ENCODE measurements around the gene HOXC10. TPM values are rescaled to one million over a fixed set of nuclear protein-coding genes. Genes with fewer than 3 reads are reported as not detected.

The HOXC10 gene
- total and polyA plus RNA-seq, 2 donors (not counting 1 experiment from before 2014, with no cell fraction given): not detected

- Histone ChIP-seq H3K79me2 (ENCODE audit: control insufficient read depth, insufficient read depth, low read length) (no peaks in the 10 kb centered on the region), H3K9me3 (ENCODE audit: control extremely low read depth in 1 of 3, control insufficient read depth in 2 of 3, insufficient read depth in 1 of 3, low read length in 2 of 3) (peaks cover 1 to 70% (median 3%) of the 10 kb centered on the region in 3 donors), H3K27ac (ENCODE audit: low read length in 2 of 2) (no peak overlapping the region), H3K4me2 (replicated peaks; ENCODE audit: low read depth, low read length, poor library complexity, severe bottlenecking) (no peak overlapping the region), H4K20me1 (ENCODE audit: control insufficient read depth, insufficient read depth, low read length, poor library complexity, severe bottlenecking) (no peaks in the 10 kb centered on the region), H2AFZ (ENCODE audit: insufficient read depth, low read depth, low read length, poor library complexity, severe bottlenecking) (no peak overlapping the region), H3K9ac (ENCODE audit: low read length) (no peak overlapping the region), H3K27me3 (replicated peaks in 1 of 4; ENCODE audit: control extremely low read depth in 1 of 4, control insufficient read depth in 3 of 4, insufficient read depth in 4 of 4, low read length in 3 of 4) (peaks cover 1 to 99% (median 92%) of the 10 kb centered on the region in 4 experiments), H3K4me1 (ENCODE audit: control insufficient read depth in 2 of 2, insufficient read depth in 2 of 2, low read length in 2 of 2) (peaks cover 28 to 53% of the 10 kb centered on the region in 2 donors), H3K36me3 (replicated peaks in 1 of 2; ENCODE audit: control extremely low read depth in 1 of 2, control insufficient read depth in 1 of 2, extremely low read depth in 1 of 2, insufficient read depth in 2 of 2, low read length in 1 of 2) (no peaks in the 10 kb centered on the region), H3K4me3 (ENCODE audit: control extremely low read depth in 1 of 5, extremely low read depth in 1 of 5, insufficient read depth in 1 of 5, low read depth in 2 of 5, low read length in 4 of 5) (no peak overlapping the region)
- ChIA-PET POLR2A (interaction anchor here (0.6 kb wide), 1 partner anchor 45 kb away, joined by 5 read pairs; the partner anchor contains the start of gene HOXC8), CTCF (interaction anchor here (0.6 kb wide), 1 partner anchor 41 kb away, joined by 3 read pairs; no protein-coding TSS in a partner anchor)
- no peak for DNase-seq
- Mint-ChIP-seq H3K27ac (no peak overlapping the region), H3K27me3 (peaks cover 90% of the 10 kb centered on the region), H3K9me3 (ENCODE audit: insufficient read depth) (no peaks in the 10 kb centered on the region), H3K4me1 (peaks cover 23% of the 10 kb centered on the region), H3K4me3 (no peak overlapping the region)
- intact Hi-C loops (cut with micrococcal nuclease): no loop called here
- no peak for ATAC-seq (ENCODE audit: low read depth)
- no peak for TF ChIP-seq EZH2 (IDR thresholded peaks at IDR 0.05; ENCODE audit: borderline replicate concordance, insufficient read depth, low read depth, low read length, poor library complexity, severe bottlenecking)
- TF ChIP-seq, protein P1, sequence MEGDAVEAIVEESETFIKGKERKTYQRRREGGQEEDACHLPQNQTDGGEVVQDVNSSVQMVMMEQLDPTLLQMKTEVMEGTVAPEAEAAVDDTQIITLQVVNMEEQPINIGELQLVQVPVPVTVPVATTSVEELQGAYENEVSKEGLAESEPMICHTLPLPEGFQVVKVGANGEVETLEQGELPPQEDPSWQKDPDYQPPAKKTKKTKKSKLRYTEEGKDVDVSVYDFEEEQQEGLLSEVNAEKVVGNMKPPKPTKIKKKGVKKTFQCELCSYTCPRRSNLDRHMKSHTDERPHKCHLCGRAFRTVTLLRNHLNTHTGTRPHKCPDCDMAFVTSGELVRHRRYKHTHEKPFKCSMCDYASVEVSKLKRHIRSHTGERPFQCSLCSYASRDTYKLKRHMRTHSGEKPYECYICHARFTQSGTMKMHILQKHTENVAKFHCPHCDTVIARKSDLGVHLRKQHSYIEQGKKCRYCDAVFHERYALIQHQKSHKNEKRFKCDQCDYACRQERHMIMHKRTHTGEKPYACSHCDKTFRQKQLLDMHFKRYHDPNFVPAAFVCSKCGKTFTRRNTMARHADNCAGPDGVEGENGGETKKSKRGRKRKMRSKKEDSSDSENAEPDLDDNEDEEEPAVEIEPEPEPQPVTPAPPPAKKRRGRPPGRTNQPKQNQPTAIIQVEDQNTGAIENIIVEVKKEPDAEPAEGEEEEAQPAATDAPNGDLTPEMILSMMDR (IDR thresholded peaks at IDR 0.05): no peak
- no CpG with 5 or more reads among the region's 2 CpGs for WGBS (ENCODE audit: insufficient coverage)
These were observed 20.6 kb upstream of the HOXC10 start for GRCh38 chr12:53964315-53964713.

DNA sequence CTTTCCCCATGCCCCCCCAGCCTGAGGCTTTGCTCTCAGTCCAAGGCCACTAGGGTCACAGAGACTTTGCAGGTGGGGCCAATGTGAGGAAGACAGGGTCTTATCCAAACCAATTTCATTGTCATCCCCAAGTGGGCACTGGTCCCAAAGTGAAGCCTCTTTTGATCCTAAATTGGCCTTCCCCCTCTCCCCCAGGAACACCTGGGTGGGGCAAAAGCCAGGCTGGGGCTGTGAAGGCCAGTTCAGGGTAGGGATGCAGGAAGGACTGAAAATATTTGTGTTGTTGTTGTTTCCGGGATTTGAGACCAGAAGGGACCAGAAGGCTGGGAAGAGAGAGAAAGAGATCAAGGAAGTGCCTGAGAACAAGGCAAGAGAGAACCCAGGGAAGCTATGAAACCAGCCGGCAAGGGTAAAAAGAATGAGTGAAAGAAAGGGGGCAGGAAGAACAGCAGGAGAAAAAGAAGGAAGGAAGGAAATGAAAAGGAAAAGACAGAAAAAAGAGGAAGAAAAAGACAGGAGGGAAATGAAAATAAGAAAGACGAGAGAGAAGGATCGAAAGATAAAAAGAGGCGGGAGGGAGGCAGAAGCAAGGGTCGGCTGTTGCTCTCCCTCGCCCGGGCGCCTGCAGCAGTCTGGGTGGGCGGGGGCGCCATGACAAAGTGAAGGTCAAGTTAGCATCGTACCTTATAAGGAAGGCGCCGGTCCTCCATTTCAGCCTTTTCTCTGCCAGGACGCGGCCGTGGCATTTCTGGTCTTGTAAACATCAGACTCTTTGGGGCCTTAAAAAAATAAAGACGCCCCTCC is 19.5 kb upstream of the HOXC10 start:
- intact Hi-C loops (cut with micrococcal nuclease): loop anchor here (5.0 kb wide), 1 partner anchor 67 kb away; the partner anchor contains the start of gene HOXC5
- H3K9me3 ChIP-seq (ENCODE audit: control extremely low read depth in 1 of 3, control insufficient read depth in 2 of 3, insufficient read depth in 1 of 3, low read length in 2 of 3): peaks cover 1 to 67% (median 3%) of the 10 kb centered on the region in 3 donors
- H3K4me1 ChIP-seq (ENCODE audit: control insufficient read depth in 2 of 2, insufficient read depth in 2 of 2, low read length in 2 of 2): peaks cover 28 to 54% of the 10 kb centered on the region in 2 donors
- ChIA-PET CTCF (interaction anchor here (0.7 kb wide), 1 partner anchor 241 kb away, joined by 3 read pairs; no protein-coding TSS in a partner anchor), POLR2A (interaction anchor here (0.6 kb wide), 1 partner anchor 43 kb away, joined by 5 read pairs; the partner anchor contains the start of gene HOXC8)
- H3K36me3 ChIP-seq (replicated peaks in 1 of 2; ENCODE audit: control extremely low read depth in 1 of 2, control insufficient read depth in 1 of 2, extremely low read depth in 1 of 2, insufficient read depth in 2 of 2, low read length in 1 of 2): no peaks in the 10 kb centered on the region
- H3K9me3 Mint-ChIP-seq (ENCODE audit: insufficient read depth): no peaks in the 10 kb centered on the region
- H3K27ac ChIP-seq (ENCODE audit: low read length in 2 of 2): no peak overlapping the region
- no peak overlapping the region for H3K9ac ChIP-seq (ENCODE audit: low read length)
- H3K27me3 ChIP-seq (replicated peaks in 1 of 4; ENCODE audit: control extremely low read depth in 1 of 4, control insufficient read depth in 3 of 4, insufficient read depth in 4 of 4, low read length in 3 of 4): peaks cover 1 to 99% (median 92%) of the 10 kb centered on the region in 4 experiments
- H2AFZ ChIP-seq (ENCODE audit: insufficient read depth, low read depth, low read length, poor library complexity, severe bottlenecking): no peak overlapping the region
- no peak overlapping the region for H3K27ac Mint-ChIP-seq
- H3K27me3 Mint-ChIP-seq: peaks cover 90% of the 10 kb centered on the region
- 5% methylated on average over 18 of the region's 18 CpGs for WGBS (ENCODE audit: insufficient coverage)
- peak; percentile 31 for DNase-seq
- H3K4me3 ChIP-seq (ENCODE audit: control extremely low read depth in 1 of 5, extremely low read depth in 1 of 5, insufficient read depth in 1 of 5, low read depth in 2 of 5, low read length in 4 of 5): no peak overlapping the region
- no peaks in the 10 kb centered on the region for H4K20me1 ChIP-seq (ENCODE audit: control insufficient read depth, insufficient read depth, low read length, poor library complexity, severe bottlenecking)
- H3K4me1 Mint-ChIP-seq: peaks cover 21% of the 10 kb centered on the region
- peak overlapping the region; percentile 38 for H3K4me3 Mint-ChIP-seq
- TF ChIP-seq EZH2 (IDR thresholded peaks at IDR 0.05; ENCODE audit: borderline replicate concordance, insufficient read depth, low read depth, low read length, poor library complexity, severe bottlenecking): peak; percentile 22
- TF ChIP-seq, protein P1 (IDR thresholded peaks at IDR 0.05): no peak
- H3K4me2 ChIP-seq (replicated peaks; ENCODE audit: low read depth, low read length, poor library complexity, severe bottlenecking): peak overlapping the region; percentile 39
- no peak for ATAC-seq (ENCODE audit: low read depth)
- no peaks in the 10 kb centered on the region for H3K79me2 ChIP-seq (ENCODE audit: control insufficient read depth, insufficient read depth, low read length)
